HG03457 (cell line): ENCODE measurements around the gene CLEC4D.
"Not testable (repeated sequence)": the region's sequence is repeated elsewhere in the genome, so short reads cannot be mapped to it uniquely, and the experiment has no call there.

ENCODE experiments used
- ATAC-seq: cut with Tn5 transposase; IDR thresholded peaks from one replicate; pipeline ENCODE4 v1.9.1; 2021; ENCODE audit warnings: moderate number of reproducible peaks; ENCODE audit not compliant: unreplicated experiment

Gene CLEC4D

GRCh38 chr12:8513256-8513655 is at the start of gene CLEC4D:
Gene CLEC4D (plus strand): TSS chr12:8513503. CDS start chr12:8513733, 230 bp downstream.
- ATAC-seq = no peak

- ATAC-seq = no peak
Observed at GRCh38 chr12:8465301-8465996, 47.9 kb upstream of the CLEC4D start.

- ATAC-seq = no peak
Observed at GRCh38 chr12:8466241-8466640, 47.1 kb upstream of the CLEC4D start.

- ATAC-seq = no peak
Observed at GRCh38 chr12:8471090-8471489, 42.2 kb upstream of the CLEC4D start.

- no peak for ATAC-seq
Observed at GRCh38 chr12:8475508-8476203, 37.6 kb upstream of the CLEC4D start.

GRCh38 chr12:8482571-8483061 is 30.7 kb upstream of the CLEC4D start:
- ATAC-seq = no peak

GRCh38 chr12:8483079-8483478 is 30.2 kb upstream of the CLEC4D start:
- ATAC-seq = no peak

- no peak for ATAC-seq
Observed at GRCh38 chr12:8491646-8492530, 21.4 kb upstream of the CLEC4D start.

- ATAC-seq = peak; percentile 89
Observed at GRCh38 chr12:8493084-8493483, 20.2 kb upstream of the CLEC4D start.

- not testable (repeated sequence) for ATAC-seq
Observed at GRCh38 chr12:8495671-8496070, 17.6 kb upstream of the CLEC4D start.

GRCh38 chr12:8496074-8496473 is 17.2 kb upstream of the CLEC4D start:
- not testable (repeated sequence) for ATAC-seq

GRCh38 chr12:8499616-8500015 is 13.7 kb upstream of the CLEC4D start:
- no peak for ATAC-seq

- no peak for ATAC-seq
Observed at GRCh38 chr12:8501720-8502119, 11.6 kb upstream of the CLEC4D start.

- no peak for ATAC-seq
Observed at GRCh38 chr12:8504351-8504750, 9.0 kb upstream of the CLEC4D start.

GRCh38 chr12:8507596-8507995 is 5.7 kb upstream of the CLEC4D start:
- no peak for ATAC-seq

- no peak for ATAC-seq
Observed at GRCh38 chr12:8508223-8508622, 5.1 kb upstream of the CLEC4D start.

- ATAC-seq = no peak
Observed at GRCh38 chr12:8508910-8509841, 4.1 kb upstream of the CLEC4D start.

GRCh38 chr12:8517971-8518370 is 4.7 kb downstream of the CLEC4D start:
- no peak for ATAC-seq

GRCh38 chr12:8519171-8519570 is 5.9 kb downstream of the CLEC4D start:
- ATAC-seq = no peak
